ENCODE data around the gene RNF19B. TPM values are rescaled to one million over a fixed set of nuclear protein-coding genes. Genes with fewer than 3 reads are reported as not detected.

Gene RNF19B
- total and polyA plus RNA-seq, 2 of the 13 experiments (the other 11 are each of a cell fraction or from before 2014, with no cell fraction given) = 15.3 to 22.5 TPM

DNA sequence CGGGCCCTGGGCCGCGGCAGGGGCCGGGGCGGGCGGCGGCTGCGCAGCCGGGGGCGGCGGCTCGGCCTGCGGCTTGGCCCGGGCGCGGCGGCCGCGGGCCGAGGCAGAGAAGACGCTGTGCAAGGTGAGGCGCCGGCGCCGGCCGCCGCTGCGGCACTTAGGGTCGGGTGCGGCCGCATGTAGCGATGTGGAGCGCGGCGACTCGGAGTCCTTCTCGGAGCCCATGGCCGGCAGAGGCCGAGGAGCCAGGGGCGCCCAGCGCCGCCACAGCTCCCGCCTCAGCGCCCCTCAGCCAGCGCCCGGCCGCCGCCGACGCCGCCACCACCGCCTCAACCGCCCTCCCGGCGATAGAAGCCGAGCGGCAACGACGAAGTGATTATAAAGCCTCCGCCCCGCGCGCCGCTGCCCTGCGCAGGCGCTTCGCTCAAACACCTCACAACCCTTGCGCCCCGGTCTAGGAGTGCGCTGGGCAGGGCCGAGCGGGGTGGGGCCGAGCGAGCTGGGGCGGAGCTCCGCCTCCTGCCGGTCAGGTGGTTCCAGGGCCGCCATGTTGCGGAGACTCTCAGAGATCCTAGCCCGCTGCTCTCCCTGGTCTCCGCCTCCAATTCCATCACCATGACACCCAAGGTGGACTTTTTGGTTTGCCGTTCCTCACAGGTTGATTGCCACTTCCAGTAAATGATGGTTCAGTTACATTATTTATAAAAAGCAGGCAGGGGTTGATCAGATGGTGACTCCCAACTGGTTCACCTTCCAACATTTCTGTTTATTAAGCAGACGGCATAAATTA is at the start of gene RNF19B (continued):
- TF ChIP-seq CHD2 (IDR thresholded peaks at IDR 0.05; ENCODE audit: low read depth, low read length) (no peak), YEATS4 (CRISPR knock-in tag; IDR thresholded peaks at IDR 0.05; ENCODE audit: borderline replicate concordance) (peak; percentile 69), AGO1 (IDR thresholded peaks at IDR 0.05; ENCODE audit: low read depth, low read length, poor library complexity, severe bottlenecking) (no peak), ZNF101 (CRISPR knock-in tag; IDR thresholded peaks at IDR 0.05; ENCODE audit: borderline replicate concordance, low read depth) (no peak), ZNF615 (CRISPR knock-in tag; IDR thresholded peaks at IDR 0.05; ENCODE audit: borderline replicate concordance) (no peak), MTF1 (CRISPR knock-in tag; IDR thresholded peaks at IDR 0.05) (no peak), KDM3A (CRISPR knock-in tag; IDR thresholded peaks at IDR 0.05; ENCODE audit: low read depth) (0 out of 2 replicates have a peak, but pooled peaks have one; percentile 22), KAT2B (IDR thresholded peaks at IDR 0.05; ENCODE audit: borderline replicate concordance, low read depth, low read length) (no peak), ZNF816 (CRISPR knock-in tag; IDR thresholded peaks at IDR 0.05; ENCODE audit: borderline replicate concordance) (no peak), U2AF1 (optimal IDR thresholded peaks at IDR 0.05; ENCODE audit: low read depth, low read length) (no peak), ZNF205 (CRISPR knock-in tag; IDR thresholded peaks at IDR 0.05) (peak; percentile 71), ZNF558 (CRISPR knock-in tag; IDR thresholded peaks at IDR 0.05; ENCODE audit: borderline replicate concordance) (0 out of 2 replicates have a peak, but pooled peaks have one; percentile 59), KAT8 (CRISPR knock-in tag; IDR thresholded peaks at IDR 0.05) (peak; percentile 90), ZNF543 (CRISPR knock-in tag; IDR thresholded peaks at IDR 0.05) (no peak; the same call in 1 of the 2 replicates), ZNF788 (CRISPR knock-in tag; IDR thresholded peaks at IDR 0.05; ENCODE audit: borderline replicate concordance) (no peak; the same call in 1 of the 2 replicates), ZNF333 (CRISPR knock-in tag; IDR thresholded peaks at IDR 0.05; ENCODE audit: borderline replicate concordance) (no peak; the same call in 1 of the 2 replicates)
- TF ChIP-seq, protein P1, sequence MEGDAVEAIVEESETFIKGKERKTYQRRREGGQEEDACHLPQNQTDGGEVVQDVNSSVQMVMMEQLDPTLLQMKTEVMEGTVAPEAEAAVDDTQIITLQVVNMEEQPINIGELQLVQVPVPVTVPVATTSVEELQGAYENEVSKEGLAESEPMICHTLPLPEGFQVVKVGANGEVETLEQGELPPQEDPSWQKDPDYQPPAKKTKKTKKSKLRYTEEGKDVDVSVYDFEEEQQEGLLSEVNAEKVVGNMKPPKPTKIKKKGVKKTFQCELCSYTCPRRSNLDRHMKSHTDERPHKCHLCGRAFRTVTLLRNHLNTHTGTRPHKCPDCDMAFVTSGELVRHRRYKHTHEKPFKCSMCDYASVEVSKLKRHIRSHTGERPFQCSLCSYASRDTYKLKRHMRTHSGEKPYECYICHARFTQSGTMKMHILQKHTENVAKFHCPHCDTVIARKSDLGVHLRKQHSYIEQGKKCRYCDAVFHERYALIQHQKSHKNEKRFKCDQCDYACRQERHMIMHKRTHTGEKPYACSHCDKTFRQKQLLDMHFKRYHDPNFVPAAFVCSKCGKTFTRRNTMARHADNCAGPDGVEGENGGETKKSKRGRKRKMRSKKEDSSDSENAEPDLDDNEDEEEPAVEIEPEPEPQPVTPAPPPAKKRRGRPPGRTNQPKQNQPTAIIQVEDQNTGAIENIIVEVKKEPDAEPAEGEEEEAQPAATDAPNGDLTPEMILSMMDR (CRISPR knock-in tag; IDR thresholded peaks at IDR 0.05) = peak; percentile 36; the same call in 1 of the 2 replicates
- TF ChIP-seq, protein P2, sequence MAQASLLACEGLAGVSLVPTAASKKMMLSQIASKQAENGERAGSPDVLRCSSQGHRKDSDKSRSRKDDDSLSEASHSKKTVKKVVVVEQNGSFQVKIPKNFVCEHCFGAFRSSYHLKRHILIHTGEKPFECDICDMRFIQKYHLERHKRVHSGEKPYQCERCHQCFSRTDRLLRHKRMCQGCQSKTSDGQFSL (CRISPR knock-in tag; IDR thresholded peaks at IDR 0.05) = no peak
- TF ChIP-seq, protein P3, sequence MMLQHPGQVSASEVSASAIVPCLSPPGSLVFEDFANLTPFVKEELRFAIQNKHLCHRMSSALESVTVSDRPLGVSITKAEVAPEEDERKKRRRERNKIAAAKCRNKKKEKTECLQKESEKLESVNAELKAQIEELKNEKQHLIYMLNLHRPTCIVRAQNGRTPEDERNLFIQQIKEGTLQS (CRISPR knock-in tag; IDR thresholded peaks at IDR 0.05) = peak; percentile 30; the same call in 1 of the 2 replicates
- TF ChIP-seq, protein P4, sequence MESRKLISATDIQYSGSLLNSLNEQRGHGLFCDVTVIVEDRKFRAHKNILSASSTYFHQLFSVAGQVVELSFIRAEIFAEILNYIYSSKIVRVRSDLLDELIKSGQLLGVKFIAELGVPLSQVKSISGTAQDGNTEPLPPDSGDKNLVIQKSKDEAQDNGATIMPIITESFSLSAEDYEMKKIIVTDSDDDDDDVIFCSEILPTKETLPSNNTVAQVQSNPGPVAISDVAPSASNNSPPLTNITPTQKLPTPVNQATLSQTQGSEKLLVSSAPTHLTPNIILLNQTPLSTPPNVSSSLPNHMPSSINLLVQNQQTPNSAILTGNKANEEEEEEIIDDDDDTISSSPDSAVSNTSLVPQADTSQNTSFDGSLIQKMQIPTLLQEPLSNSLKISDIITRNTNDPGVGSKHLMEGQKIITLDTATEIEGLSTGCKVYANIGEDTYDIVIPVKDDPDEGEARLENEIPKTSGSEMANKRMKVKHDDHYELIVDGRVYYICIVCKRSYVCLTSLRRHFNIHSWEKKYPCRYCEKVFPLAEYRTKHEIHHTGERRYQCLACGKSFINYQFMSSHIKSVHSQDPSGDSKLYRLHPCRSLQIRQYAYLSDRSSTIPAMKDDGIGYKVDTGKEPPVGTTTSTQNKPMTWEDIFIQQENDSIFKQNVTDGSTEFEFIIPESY (CRISPR knock-in tag; IDR thresholded peaks at IDR 0.05) = peak; percentile 31; the same call in 1 of the 2 replicates
- TF ChIP-seq, protein P5, sequence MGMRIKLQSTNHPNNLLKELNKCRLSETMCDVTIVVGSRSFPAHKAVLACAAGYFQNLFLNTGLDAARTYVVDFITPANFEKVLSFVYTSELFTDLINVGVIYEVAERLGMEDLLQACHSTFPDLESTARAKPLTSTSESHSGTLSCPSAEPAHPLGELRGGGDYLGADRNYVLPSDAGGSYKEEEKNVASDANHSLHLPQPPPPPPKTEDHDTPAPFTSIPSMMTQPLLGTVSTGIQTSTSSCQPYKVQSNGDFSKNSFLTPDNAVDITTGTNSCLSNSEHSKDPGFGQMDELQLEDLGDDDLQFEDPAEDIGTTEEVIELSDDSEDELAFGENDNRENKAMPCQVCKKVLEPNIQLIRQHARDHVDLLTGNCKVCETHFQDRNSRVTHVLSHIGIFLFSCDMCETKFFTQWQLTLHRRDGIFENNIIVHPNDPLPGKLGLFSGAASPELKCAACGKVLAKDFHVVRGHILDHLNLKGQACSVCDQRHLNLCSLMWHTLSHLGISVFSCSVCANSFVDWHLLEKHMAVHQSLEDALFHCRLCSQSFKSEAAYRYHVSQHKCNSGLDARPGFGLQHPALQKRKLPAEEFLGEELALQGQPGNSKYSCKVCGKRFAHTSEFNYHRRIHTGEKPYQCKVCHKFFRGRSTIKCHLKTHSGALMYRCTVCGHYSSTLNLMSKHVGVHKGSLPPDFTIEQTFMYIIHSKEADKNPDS (CRISPR knock-in tag; IDR thresholded peaks at IDR 0.05) = no peak
